Stimulated activated CD4-positive, alpha-beta T cell treated with anti-CD3 and anti-CD28 coated beads, Interleukin-15, amount 100 ng/mL, for 1 hour (primary cell): ENCODE results near the gene UNC5A.

Experiments
- DNase-seq, 2 donors: peaks; one replicate each; pipeline ENCODE4 v3.0.0-alpha.2; 2020; ENCODE audit warnings: low read depth in 1 of 2, low spot score in 1 of 2

Gene UNC5A

DNA sequence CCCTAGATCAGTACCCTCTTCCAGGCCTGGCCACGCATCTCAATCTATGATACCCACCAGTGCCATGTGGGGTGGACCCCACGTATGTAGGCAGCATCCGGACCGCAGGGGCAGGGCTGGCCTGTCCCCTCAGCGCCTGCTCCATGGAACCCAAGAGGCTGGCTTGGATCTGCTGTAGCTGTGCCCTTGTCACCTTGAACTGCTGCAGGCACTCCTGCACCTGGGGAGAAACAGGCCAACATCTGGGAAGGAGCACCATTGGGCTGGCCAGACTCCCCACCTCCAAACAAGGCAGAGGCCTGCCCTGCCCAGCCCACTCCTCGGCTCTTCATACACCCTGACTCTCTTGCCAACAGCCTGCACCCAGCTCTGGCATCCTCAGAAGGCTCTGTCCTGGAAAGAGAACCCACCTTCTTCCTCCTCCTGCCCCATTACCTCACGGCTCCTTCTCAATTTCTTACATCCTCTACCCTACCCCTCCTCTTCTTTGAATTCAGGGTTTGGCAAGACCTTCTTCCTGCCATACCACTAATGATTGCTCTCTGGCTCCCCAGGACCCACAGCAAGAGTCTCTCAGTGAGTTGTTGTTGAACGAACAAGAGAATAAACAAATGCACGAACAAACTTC is 81.1 kb downstream of the UNC5A start:
- DNase-seq: no peak

DNA sequence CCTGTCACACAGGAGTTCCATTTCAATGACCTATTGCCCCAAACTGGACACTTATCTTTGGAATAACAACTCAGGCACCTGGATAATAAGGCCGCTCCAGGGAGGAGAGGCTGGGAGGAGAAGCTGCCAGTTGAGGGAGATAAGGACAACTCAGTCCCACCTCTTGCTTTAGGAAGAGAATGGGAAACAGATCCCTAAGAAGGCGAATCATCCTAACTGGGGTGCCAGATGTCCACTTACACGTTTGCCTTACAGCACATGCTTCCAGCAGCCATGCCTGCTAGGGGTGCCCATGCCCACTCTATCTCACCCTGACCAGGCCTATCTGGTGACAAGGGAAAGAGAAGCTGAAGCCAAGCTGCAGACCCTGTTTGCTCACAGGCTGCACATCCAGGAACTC is 82.3 kb downstream of the UNC5A start:
- DNase-seq: no peak

DNA sequence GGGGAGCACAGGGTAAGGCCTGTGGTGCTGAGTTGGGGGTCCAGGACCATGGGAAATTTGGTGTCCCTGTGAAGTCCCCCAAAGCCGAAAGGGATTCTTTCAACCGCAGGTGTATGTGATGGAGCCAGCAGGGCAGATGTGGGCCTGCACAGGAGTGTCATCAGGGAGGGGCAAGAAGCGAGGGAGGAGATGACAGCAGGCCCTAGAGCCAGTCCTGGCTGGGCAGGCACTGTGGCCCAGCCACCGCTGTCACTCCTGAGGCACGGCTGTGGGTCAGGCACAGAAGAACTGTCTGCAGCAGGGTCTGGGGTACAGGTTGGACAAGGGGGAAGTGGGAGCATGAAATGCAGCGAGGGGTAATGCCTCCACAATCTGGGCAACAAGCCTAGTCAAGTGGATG is 83.9 kb downstream of the UNC5A start:
- no peak for DNase-seq

DNA sequence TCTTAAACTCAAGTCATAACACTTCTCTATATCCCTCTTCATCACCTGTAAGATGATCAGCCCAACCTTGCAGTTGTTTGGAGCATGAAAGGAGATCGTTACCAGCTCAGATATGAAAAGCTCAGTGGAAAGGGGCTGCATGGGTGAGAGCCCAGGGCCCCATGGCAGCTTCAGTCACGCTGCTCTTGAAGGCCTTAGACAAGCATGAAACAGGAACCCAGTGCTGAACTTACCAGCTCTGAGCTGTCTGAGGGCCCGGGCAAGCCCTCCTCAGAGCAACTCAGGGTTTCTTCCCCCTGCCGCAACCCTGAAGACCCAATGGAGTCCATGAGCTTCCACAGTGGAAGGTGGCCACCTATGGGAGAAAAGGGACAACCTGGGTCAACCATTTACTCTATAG is 85.5 kb downstream of the UNC5A start:
- no peak for DNase-seq

DNA sequence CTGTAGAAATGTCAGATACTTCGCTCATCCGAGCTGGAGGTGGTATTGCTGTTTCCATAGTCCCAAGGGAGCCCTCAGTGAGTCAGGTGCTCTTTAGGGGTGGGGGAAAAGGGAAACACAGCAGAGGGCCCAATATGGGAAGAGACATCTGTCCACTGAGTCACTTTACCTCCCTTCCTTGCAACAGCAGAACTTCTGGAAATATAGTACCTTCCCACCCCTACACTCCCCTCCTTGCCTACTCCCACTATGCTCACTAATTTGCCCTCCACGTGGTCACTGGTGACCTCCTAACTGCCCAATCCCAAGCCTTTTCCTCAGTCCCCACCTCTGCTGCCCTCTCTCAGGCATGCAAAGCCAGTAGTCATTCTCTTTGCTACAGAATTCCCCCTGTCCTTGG is 86.9 kb downstream of the UNC5A start:
- DNase-seq: no peak

DNA sequence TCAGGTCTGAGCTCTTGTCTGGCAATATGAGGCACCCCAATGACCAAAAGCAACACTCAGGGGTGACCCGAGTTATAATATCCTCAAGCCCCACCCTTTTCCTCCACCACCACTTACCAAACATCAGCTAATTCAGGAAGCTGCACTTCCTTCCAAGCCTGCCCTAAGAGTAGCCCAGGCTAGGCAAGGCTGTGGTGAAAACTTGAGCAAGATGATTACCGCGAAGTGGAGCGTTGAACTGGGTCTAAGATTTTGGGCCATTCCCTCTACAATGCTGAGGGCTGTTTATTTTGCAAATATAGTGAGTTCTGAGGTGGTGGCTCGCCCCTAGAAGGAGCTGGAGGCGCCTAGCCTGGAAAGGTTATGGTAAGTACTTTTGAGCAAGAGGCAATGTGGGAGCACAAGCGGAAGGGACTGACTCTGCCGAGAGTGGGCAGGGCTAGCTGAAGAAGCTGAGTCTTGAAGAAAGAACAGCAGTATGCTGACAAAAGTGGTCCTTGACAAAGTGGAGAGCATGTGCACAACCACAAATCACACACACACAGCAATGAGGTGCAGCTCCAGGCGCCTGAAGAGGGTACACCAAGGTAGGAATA is 89.0 kb downstream of the UNC5A start, which contains the start of gene HK3:
TSS of gene HK3 (minus strand) at position 51 of the 596 bp plus-strand sequence. CDS start 3,187 bp downstream, outside the sequence.
- no peak for DNase-seq

DNA sequence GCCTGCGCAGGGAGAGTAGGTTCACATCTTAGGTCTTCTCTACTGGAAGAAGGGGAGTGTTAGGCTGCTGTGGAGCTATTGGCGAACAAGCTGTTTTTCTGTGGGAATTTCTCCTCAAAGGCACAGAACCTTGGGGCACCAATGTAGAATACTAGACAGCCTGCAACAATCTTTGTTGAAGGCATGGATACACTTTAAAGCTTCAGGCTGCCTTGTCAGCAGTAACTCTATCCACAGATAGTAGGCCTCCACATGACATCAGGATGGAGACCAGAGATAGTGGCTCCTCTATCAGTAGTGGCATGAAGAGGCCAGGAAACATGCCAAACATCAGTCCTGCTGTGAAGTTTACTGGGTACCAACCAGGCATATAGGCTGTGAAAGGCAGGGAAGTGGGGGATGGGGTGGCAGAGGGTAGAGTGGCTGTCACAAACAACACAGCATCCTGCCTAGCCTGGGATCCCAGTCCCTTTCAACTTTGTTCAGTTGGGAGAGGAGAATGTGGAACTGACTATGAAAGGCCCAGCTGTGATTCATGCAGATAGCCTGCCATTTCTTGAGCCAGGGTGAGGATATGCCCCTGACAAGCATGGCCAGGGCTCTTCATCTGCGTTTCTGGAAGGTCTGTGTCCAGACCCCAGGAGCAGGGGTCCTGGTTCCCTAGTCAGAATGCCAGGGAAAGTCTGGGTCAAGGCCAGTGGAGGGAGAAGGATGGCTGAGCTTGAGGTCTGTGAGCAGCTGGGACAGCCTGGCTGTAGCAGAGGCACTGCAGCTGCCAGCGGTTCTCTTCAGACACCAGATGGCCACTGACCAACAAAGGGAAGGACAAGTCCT is 89.8 kb downstream of the UNC5A start:
- DNase-seq: no peak

DNA sequence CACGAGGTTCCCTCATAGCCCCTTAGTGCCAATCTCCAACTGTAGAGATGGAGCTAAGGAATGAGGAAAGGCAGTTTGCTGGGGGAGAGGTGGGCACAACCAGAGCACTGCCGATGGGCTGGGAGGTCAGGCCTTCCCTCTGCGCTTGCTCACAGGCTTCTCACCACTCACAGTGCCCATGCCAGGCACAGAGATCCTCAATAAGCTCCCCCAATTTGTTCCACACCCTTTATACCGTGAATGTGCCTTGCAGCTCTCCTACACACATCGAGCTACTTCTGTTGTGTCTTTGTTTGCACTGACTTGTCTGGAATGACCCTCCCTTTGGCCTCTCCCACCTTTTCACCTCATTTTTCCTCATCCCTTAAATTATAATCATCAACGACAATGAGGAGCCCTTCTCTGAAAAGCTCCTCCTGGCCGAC is 90.4 kb downstream of the UNC5A start:
- no peak for DNase-seq

DNA sequence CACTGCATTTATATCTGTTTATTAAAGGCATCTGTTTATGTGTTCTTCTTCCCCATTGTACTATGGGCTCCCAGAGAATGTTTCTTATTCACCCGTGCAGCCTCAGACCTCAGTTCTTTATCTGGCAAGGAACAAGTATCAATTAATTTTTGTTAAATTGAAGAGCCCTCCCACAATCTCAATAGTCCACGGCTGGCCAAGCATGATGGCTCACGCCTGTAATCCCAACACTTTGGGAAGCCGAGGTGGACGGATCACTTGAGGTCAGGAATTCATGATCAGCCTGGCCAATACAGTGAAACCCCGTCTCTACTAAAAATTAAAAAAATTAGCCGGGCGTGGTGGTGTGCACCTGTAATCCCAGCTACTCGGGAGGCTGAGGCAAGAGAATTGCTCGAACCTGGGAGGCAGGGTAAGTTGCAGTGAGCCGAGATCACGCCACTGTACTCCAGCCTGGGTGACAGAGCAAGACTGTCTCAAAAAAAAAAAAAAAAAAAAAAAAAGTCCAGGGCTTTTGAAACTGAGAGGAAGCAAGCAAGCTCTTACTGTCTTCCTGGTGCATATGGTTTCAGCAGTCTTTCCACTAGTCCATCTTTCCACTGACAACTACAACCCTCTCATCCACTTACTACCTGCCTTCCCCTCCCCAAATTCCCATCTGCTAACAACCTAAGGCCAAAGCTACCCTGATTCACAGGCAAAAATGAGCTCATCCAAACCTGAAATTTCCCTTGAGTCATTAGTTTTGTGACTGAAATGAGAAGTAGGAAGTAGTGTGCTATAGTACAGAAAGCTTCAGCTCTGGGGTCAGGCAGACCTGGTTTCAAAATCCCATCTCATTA is 91.1 kb downstream of the UNC5A start:
- DNase-seq: no peak

DNA sequence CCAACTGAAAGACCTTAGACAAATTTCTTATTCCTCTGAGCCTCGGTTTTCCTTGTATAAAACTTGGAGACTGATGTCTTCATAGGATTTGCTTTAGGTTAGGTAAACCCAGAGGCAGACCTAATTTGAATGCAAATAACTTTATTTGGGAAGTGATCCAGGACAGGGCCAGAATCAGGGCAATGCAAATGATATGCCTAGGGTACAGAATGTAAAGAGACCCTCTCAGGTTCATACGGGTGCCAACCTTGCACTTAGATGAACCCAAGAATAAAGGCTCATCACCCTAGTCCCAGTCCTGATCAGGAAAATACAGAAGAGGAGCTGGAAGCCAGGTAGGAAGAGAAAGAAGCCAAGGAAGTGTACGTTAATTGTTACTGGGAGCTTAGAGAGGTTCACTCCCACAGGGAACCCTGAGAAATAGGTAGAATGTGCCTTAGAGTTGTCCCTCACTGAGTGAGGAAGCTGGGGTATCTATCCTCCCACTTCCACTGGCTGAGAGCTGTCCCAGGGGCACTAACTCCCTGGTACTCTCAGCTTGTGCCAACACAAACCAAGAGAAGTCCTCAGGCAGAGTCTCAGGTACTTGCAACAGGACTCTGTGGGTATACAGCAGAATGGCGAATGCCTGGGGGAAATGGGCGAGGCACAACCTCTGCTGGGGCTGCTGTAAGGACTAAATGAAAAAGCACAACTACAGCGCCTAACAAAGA is 91.9 kb downstream of the UNC5A start:
- DNase-seq: no peak

DNA sequence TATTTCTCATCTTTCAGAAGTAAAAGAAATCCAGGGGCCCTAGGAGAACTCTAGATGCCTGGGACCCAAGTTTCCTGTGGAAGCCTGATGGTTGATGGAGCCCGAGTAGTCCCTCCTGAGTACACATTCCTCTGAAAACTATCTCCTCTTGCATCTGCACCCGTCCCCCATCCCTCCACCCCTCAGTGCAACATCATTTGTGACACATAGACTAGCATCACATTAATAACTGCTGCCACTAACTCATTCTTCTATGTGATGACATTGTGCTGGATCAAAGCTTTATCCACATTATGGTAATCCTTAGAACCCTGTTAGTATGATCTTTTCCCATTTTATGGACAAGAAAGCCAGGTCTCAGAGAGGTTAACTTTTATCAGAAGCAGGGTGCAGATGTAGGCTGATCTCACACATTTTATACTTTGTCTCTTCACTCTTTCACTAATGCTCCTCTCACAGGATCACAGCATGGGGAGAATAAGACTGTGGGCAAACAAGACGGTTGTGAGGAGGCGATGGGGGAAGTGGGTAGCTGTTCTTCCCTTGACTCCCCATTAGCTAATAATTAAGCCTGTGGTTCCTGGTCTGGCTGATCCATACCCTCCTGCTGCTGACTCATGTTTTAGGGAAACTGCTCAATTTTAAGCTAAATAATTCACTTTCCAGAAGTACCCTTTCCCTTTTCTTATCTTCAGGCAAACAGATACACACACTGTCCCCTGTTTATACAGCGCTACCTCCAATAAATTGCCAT is 92.7 kb downstream of the UNC5A start:
- no peak for DNase-seq

DNA sequence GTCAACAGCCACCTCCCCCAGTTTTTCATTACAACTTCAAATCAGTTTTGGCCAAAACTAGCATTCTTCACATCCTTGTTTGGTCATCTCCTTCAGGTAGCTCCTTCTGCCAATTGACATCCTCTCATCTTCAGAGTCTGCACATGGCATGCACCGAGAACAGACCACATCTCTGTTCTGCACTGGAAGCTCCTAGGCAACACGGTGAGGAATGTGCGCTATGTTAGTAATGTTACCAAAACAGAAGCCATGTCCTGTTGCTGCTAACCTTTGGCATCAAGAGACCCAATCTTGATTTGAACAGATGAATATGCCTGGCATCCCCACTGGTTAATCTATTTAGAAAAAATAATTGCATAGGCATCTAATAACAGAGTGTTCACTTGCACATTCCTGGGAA is 93.9 kb downstream of the UNC5A start:
- DNase-seq: no peak

DNA sequence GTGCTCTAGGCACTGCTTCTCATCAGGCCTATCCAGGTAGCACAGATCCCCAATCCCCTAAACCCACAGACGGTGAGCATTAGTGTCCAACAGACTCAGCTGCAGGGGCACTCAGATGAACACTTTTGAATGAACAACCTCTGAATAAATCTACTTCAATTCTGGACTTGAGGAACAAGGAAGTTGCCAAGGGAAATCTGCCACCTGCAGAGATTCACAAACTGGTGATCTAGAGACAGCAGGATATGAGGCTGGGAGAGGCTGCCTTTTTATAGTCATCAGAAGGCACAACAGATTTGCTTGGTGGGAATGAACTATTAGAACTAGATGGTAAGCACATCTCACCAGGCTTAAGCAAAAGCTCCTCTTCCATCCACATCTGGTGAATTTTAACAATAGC is 95.8 kb downstream of the UNC5A start:
- DNase-seq: no peak

DNA sequence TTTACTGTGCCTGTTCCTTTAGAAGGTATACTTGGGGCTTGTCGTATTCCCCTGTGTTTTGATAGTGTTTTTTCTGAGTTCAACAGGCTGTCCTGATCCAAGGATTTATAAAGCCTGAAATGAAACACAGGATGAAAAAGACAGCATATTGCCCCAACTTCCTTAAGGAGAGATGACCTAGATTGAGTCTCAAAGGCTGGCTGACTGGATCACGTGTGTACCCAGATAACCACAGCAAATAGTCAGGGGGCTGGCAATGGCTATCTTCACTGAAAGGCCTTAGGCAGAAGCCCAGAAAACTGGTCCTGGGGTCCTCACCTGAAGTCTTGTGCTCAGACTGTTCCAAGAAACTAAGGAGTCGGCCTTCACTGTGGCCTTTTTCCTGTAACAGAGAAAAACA is 96.4 kb downstream of the UNC5A start:
- no peak for DNase-seq

DNA sequence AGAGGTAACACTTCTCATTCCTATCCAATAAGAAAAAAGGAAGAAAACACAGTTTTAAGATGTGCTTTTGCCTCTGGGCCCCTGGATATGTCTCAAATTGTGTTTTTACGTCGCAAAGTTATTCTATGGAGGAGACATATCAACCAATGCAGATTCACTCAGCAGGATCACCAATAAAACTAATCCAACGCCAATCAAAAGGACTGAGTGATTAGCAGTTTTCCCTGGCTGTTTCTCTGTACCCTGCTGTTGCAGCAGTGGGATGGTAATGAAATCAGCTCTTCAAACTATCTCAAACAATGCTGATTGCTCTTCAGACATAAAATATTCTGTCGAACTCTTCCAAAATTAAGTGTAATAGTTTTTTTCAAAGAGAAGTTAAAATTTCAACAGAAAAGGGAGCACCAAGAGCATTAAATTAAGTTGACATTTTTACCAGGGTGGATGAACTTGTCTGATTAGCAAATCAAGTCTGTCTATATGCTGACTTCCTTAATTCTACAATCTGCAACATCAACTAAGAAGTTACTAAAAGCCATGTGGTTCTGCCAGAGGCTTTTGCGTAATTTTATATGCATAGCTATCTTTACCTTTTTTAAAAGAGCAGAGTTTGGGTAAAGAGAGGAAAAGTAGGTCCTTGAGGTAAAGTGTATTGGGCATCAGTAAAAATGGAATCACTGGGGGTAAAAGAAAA is 98.5 kb downstream of the UNC5A start:
- no peak for DNase-seq

DNA sequence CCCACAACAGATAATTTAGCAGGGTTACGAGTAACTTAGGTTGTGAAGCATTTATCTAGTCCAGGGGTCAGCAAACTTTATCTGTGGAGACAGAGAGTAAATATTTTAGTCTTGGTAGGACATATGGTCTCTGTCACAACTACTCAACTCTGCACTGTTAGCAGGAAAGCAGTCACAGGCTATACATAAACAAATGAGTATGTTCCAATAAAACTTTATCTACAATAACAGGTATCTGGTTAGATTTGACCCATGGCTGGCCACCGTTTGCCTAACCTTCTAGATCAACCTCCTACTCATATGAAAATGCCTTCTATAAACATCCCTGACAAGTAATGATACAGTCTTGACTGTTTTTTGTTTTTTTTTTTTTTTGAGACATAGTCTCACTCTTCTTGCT is 101.8 kb downstream of the UNC5A start:
- no peak for DNase-seq

DNA sequence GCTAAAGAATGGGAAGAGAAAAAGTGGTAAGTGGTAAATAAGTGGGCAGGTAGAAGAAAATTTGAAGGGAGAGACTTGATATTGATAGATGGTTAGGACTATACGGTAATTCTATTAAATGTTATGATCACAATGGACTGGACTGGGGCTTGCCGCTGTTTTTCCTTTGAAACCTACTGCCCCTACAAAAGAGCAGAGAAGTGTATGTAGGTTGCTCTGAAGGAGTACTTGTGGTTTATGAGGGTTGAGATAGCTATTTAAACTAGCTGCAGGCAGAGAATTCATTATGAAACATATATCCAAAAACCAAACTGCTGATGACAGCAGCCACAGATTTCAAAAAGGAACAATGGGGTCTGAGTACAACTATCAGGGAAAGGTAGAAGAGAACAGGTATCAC is 105.5 kb downstream of the UNC5A start:
- no peak for DNase-seq

DNA sequence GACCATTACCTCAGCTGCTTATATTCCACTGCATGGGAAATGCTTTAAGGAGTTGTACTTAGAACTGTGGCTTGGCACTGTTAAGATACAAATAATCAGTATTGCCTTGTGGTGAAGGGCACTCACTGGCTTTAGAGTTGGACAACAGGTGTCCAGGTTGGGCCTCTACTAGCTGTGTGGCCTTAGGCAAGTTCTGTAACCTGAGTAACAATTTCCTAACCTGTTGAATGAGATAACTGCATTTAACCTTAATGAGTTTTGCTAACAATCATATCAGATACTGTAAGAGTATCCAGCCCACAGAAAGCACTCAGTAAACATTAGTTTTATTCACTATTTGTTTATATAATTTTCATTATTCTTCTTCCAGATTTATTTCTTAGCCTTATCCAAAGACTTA is 106.0 kb downstream of the UNC5A start:
- no peak for DNase-seq

DNA sequence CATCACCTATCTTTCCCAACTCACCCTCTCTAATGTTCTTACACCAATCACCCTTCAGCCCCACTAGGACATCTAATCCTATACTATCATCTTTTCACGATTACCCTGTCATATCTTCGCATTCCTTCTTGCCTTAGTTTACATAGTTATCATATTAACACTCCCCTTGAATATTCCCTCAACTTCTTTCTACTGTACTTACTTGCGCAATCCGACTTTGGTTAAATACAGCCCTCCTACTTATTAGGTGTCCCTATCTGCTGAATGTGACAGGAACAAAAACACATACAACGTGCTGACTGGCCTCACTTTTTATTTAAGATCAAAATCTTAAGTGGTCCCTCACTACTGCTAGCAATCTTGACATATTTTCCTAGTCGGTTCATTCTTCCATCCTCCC is 108.3 kb downstream of the UNC5A start:
- no peak for DNase-seq

DNA sequence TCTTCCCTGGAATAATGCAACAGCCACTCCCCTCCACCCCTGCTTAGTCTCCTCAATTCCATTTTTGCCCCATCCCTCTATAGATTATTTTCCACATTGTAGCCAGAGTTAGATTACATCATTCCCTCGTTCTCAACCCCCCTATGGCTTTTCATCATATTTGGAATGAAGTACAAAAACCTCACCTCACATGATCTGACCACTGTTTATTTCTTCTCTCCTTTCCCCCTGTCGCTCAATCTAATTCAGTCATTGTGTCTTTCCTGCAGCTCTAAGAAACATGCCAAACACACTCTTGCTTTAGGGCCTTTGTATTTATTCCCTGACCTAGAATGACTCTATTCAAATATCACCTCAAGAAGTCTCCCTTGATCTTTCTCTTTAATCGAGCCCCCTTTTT is 111.4 kb downstream of the UNC5A start:
- no peak for DNase-seq
